NB4 (cell line): ENCODE results near the gene ACAD11.

ENCODE experiments used
- MYC ChIP-seq: IDR thresholded peaks from 2 replicates; pipeline ENCODE4 v1.6.1; 2011; ENCODE audit warnings: low read depth, low read length
- POLR2A ChIP-seq: IDR thresholded peaks from 2 replicates; pipeline ENCODE4 v1.6.1; 2011; ENCODE audit warnings: mild to moderate bottlenecking; ENCODE audit not compliant: insufficient read length; ENCODE audit errors: extremely low read depth

DNA sequence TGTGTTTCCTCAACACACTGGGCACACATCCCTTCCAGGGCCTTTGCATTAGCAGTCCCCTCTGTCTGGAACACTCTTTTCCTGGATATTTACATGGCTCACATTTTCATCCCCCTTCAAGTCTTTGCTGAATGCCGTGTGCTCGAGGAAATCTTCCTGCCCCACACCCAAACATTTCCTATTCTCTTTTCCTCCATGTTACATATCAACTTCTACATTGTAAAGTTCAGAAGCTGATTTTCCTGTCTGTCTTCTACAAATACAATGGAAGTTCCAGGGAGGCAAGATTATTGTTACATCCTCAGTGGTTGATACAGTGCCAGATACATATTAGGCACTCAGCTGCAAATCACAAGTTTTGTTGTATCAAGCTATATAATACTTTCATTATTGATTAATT lies 4.1 kb downstream of the ACAD11 start:
- TF ChIP-seq POLR2A (no peak), MYC (no peak)
